ENCODE data around the gene PITPNC1.
"Not testable (repeated sequence)": the region's sequence is repeated elsewhere in the genome, so short reads cannot be mapped to it uniquely, and the experiment has no call there.

PITPNC1 gene

DNA sequence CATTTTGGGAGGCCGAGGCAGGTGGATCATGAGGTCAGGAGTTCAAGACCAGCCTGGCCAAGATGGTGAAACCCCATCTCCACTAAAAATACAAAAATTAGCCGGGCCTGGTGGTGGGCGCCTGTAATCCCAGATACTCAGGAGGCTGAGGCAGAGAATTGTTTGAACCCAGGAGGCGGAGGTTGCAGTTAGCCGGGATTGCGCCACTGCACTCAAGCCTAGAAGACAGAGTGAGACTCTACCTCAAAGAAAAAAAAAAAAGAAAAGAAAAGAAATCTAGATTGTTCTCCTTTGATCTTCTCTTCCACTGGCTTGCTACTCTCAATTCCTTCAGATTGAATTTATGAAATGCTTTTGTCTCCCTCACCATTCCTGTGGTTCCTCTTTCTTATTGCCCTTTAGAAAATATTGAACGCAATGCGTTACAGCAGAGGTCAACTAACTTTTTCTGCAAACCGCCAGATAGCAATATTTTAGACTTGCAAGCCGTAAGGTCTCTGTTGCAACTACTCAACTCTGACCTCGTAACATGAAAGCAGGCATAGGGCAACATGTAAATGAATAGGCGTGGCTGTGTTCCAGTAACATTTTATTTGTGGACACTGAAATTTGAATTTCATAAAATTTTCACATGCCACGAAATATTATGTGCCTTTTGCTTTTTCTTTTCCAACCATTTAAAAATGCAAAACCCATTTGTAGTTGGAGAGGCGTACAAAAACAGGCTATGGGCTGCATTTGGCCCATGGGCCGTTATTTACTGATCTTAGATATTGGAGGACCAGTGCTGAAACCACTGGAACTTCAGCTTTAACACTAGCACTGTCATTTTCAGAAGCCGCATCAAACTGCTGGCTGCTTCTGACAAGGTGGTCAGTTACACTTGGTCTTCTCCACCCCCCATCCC lies 24.8 kb downstream of the PITPNC1 start:
- DNase-seq, result no peak

DNA sequence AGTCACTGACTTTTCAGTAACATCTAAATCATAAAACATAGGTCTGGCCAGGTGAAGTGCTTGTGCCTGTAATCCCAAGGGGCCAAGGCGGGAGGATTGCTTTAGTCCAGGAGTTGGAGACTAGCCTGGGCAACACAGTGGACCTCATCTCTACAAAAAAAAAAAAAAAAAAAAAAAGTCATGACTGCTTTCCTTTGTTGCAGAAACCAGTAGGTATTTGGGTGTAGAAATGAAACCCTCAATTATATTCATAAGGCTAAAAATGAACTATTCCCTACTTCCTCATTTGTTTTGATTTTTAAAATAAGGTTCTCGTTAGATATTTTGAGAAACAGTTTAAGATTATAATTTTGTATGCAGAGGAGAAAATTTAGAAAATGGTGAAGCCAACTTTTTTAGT lies 26.0 kb downstream of the PITPNC1 start:
- no peak for DNase-seq

DNA sequence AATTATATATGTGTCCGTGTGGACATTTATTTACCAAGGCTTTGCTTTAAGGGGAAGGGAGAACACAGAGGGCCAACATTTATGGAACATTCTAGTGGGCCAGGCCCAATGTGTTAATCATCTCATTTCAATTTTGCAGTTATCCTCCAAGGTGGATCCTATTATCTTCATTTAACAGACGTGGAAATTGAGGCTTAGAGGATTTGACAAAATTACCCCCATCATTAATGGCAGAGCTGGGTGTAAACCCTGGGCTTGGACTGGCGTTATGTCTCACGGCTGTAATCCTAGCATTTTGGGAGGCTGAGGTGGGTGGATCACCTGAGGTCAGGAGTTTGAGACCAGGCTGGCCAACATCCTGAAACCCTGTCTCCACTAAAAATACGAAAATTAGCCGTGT lies 26.4 kb downstream of the PITPNC1 start:
- no peak for DNase-seq

GRCh38 chr17:67408455-67408830 lies 31.4 kb downstream of the PITPNC1 start:
- DNase-seq, result not testable (repeated sequence)

GRCh38 chr17:67411397-67411796 lies 34.3 kb downstream of the PITPNC1 start:
- DNase-seq, result no peak

DNA sequence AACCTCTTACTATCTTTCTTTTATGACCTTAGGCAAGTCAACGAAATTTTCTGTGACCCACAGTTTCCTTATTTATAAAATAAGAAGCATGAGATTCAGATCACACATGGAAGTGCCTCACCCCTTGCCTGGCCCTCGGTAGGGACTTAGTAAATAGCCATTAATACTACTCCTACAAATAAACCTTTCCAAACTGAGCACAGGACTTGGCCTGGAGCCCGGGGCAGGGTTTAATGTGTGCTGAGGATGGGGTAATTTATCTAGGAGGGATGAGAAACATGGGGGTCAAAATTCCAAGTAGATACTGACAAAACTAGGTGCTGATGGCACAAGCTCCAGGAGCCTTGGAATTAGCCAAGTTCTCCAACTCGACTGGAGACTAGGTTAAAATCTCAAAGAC lies 35.0 kb downstream of the PITPNC1 start:
- DNase-seq, result no peak

DNA sequence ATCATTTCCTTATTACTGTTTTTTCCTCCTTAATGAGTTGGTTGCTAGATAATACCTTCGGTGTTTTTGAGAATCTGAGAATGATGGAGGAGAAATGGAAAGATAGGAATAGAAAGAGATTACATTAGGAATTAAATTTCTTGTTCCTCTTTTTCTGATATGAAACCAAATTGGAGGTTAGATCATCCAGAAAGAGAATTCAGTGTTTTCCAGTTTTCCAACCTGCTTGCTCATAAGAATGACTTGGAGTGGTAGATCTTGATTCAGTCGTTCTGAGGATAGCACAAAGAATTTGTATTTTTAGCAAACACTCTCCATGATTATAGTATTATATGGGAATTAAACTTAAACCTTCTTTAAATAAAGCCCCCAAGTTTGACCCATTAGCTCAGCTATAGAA lies 35.9 kb downstream of the PITPNC1 start:
- DNase-seq, result no peak

DNA sequence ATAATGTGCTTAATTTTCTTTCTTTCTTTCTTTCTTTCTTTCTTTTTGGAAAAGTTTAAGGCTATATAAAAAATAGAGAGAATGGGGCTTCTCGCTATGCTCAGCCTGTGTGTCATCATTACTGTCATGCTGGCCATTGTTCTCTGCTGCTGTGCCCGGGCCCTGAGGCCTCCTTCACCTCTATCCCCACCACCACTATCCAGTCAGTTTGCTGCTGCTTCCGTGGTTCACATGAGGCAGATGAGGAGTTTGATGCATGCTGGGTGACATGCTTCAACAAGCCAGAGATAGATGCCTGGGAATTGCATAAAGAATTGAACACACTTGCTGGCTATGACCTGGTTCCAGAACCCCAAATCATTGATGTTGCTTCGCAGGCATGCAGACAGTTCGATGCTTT lies 36.3 kb downstream of the PITPNC1 start:
- DNase-seq, result no peak

- no peak for DNase-seq
These were observed 37.0 kb downstream of the PITPNC1 start for GRCh38 chr17:67414130-67414529.

DNA sequence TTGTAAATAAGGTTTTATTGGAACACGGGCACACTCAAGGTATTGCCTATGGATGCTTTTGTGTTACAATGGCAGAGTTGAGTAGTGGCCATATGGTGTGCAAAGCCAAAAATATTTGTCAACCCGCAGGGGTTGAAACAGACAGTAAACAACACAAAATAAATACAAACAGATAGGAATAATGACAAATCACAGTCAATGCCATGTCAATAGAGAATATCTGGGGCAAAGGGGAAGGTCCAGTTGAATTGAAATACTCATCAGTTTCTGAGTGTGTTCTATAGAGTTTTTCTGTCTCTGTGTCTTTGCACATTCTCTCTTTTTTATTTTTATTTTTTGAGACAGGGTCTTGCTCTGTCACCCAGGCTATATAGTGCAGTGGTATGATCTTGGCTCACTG lies 37.5 kb downstream of the PITPNC1 start:
- no peak for DNase-seq

DNA sequence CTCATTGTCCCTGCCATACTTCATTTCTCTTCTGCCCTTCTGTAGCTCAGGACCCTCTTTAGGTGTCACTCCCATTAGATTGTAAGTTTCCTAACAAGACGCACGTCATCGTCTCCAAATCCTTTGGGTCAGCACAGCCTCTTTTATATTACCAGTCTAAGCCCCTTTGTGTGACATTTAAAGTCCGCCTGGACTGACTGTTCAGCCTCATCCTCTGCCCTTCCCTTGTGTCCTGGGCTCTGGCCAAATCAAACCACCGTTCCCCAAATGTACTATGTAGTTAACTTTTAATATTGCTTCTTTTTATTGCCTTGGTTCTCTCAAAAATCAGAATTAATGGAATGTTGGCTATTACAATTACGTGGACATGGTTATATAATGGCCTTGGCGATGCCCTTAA lies 38.2 kb downstream of the PITPNC1 start:
- no peak for DNase-seq

- no peak for DNase-seq
These were observed 40.4 kb downstream of the PITPNC1 start for GRCh38 chr17:67417507-67417906.

GRCh38 chr17:67420994-67421393 lies 43.9 kb downstream of the PITPNC1 start:
- no peak for DNase-seq

- DNase-seq, result no peak
These were observed 44.8 kb downstream of the PITPNC1 start for GRCh38 chr17:67421869-67422273.

GRCh38 chr17:67422296-67422695 lies 45.2 kb downstream of the PITPNC1 start:
- DNase-seq, result not testable (repeated sequence)

DNA sequence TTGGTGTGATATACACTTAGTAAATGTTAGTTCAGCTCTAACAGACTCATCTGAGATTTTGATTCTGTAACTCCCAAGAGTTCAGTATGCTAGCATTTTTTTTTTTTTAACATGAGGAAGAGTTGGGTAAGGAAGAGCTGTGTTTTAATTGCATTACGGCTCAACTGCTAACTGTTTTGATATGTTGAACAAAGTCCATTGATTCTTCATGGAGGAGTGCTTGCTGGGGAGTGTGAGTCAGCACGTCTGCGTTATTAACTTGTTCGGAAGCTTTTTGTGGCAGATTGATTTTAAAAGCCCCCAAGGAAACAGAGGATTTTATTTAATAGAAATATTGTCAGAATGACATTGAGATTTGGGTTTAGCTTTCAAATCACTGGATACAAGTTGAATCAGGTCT lies 45.8 kb downstream of the PITPNC1 start:
- DNase-seq, result no peak

GRCh38 chr17:67425571-67426160 lies 48.6 kb downstream of the PITPNC1 start:
- DNase-seq, result no peak

DNA sequence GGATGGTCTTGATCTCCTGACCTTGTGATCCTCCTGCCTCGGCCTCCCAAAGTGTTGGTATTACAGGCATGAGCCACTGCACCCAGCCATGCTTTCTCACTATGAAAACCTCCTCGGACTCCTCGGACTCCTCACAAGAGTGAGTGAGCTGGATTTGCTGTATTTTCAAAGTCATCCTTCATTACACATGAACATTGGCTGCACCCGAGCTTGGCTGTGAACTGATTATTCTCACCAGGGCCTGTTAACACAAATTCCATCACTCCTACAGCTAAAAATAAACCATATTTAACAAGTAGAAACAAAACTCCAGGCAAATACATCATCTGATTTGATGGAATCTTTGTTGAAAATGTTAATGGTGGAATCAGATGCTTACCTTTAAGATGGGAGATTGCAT lies 50.3 kb downstream of the PITPNC1 start:
- DNase-seq, result no peak

DNA sequence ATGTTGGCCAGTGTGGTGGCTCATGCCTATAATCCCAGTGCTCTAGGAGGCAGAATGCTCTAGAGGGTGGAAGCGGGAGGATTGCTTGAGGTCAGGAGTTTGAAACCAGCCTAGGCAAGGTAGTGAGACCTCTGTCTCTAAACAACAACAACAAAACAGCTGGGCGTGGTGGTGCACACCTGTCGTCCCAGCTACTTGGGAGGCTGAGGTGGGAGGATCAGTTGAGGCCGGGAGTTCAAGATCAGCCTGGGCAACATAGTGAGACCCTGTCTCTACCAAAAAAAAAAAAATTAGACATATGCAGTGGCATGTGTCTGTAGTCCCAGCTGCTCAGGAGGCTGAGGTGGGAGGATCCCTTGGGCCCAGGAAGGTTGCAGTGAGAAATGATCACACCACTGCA lies 53.4 kb downstream of the PITPNC1 start:
- not testable (repeated sequence) for DNase-seq

- DNase-seq, result no peak
These were observed 54.4 kb downstream of the PITPNC1 start for GRCh38 chr17:67431249-67432015.

DNA sequence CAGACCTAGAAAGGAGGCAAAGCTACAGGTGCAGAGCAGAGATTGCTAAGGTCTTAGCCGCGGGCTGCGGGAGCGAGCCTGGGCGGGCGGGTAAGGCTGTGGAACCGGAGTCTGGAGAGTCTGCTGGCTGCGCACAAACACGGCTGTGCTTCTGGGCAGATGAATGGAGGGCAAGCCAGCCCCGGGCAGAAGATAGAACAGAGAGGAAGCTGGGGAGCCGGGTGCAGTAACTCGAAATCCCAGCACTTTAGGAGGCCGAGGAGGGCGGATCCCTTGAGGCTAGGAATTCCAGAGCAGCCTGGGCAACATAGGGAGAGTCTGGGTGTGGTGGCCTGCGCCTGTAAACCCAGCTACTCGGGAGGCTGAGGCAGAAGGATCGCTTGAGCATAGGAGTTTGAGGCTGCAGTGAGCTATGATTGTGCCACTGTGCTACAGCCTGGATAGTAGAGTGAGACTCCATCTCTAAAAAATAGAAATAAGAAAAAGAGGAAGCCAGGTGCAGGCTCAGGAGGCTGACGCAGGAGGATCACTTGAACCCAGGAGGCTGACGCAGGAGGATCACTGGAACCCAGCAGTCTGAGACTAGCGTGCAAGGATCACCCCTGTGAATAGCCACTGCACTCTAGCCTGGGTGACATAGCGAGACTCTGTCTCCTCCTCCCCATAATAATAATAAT lies 56.3 kb downstream of the PITPNC1 start:
- no peak for DNase-seq

- DNase-seq, result no peak
These were observed 57.0 kb downstream of the PITPNC1 start for GRCh38 chr17:67434061-67434525.

- DNase-seq, result no peak
These were observed 58.0 kb downstream of the PITPNC1 start for GRCh38 chr17:67435122-67435521.
